Natural killer cell treated with Interleukin-12 subunit alpha and Interleukin-12 subunit beta and Interleukin-15 and Interleukin-18, amount 100 ng/mL, for 72 hours (primary cell): ENCODE measurements around the gene NLRP3. TPM values are rescaled to one million over a fixed set of nuclear protein-coding genes. Genes with fewer than 3 reads are reported as not detected.
A peak's percentile ranks its signal among the peaks of the same experiment; 100 is the strongest.
"Not testable (repeated sequence)": the region's sequence is repeated elsewhere in the genome, so short reads cannot be mapped to it uniquely, and the experiment has no call there.

Experiments used
- ATAC-seq, 2 donors: fragments of 150-1000 bp; cut with Tn5 transposase in 1 of 2; sonication (Bioruptor Pico), chemical (Tn5 transposase) in 1 of 2; 2 replicates each; pipeline ENCODE4 v1.10.0; 2021
- DNase-seq: peaks from one replicate; pipeline ENCODE4 v3.0.0; 2022; ENCODE audit warnings: low spot score
- H3K27ac Mint-ChIP-seq, 2 donors: 1 replicate in 1 of 2; 2 replicates in 1 of 2; pipeline ENCODE4 v1.8.0; 2022; ENCODE audit warnings: mixed read lengths in 2 of 2, mild to moderate bottlenecking in 1 of 2, moderate library complexity in 1 of 2
- H3K27me3 Mint-ChIP-seq, 2 donors: 1 replicate in 1 of 2; 2 replicates in 1 of 2; pipeline ENCODE4 v1.8.0; 2022; ENCODE audit warnings: mixed read lengths in 2 of 2
- H3K36me3 Mint-ChIP-seq: one replicate; pipeline ENCODE4 v1.8.0; 2022; ENCODE audit warnings: mixed read lengths
- H3K4me1 Mint-ChIP-seq, 2 donors: 1 replicate in 1 of 2; 2 replicates in 1 of 2; pipeline ENCODE4 v1.8.0; 2022; ENCODE audit warnings: low read depth in 2 of 2, mixed read lengths in 2 of 2, mild to moderate bottlenecking in 1 of 2
- H3K4me3 Mint-ChIP-seq: one replicate; pipeline ENCODE4 v1.8.0; 2022; ENCODE audit warnings: mixed read lengths
- H3K9me3 Mint-ChIP-seq: 2 replicates; pipeline ENCODE4 v1.8.0; 2022; ENCODE audit warnings: mixed read lengths
- total RNA-seq, 2 donors: library from RNA; stranded (reverse); gene quantifications; one replicate each; pipeline ENCODE4 v1.2.3, GENCODE V29; 2022

Gene NLRP3
- total RNA-seq, 2 donors from 2014 or later, result 2.3 to 3.5 TPM

- Mint-ChIP-seq H3K9me3 (no peaks in the 10 kb centered on the region), H3K4me1 (peaks cover 6 to 10% of the 10 kb centered on the region in 2 donors), H3K36me3 (no peaks in the 10 kb centered on the region), H3K27me3 (peaks cover 27 to 35% of the 10 kb centered on the region in 2 donors), H3K27ac (peak overlapping the region in 1 of 2 donors; percentile 18), H3K4me3 (no peak overlapping the region)
- ATAC-seq (no peak), DNase-seq (no peak)
These were observed 37.3 kb downstream of the NLRP3 start for GRCh38 chr1:247453245-247453644.

- peaks cover 6 to 10% of the 10 kb centered on the region in 2 donors for H3K4me1 Mint-ChIP-seq
- no peak overlapping the region for H3K27ac Mint-ChIP-seq
- H3K27me3 Mint-ChIP-seq, result peaks cover 31 to 42% of the 10 kb centered on the region in 2 donors
- H3K36me3 Mint-ChIP-seq, result no peaks in the 10 kb centered on the region
- no peak overlapping the region for H3K4me3 Mint-ChIP-seq
- DNase-seq (no peak), ATAC-seq (no peak)
- H3K9me3 Mint-ChIP-seq, result no peaks in the 10 kb centered on the region
These were observed 38.0 kb downstream of the NLRP3 start for GRCh38 chr1:247453997-247454396.

GRCh38 chr1:247456021-247456420 lies 40.0 kb downstream of the NLRP3 start:
- Mint-ChIP-seq H3K36me3 (no peaks in the 10 kb centered on the region), H3K27ac (no peak overlapping the region), H3K27me3 (peaks cover 31 to 46% of the 10 kb centered on the region in 2 donors), H3K9me3 (no peaks in the 10 kb centered on the region), H3K4me3 (no peak overlapping the region), H3K4me1 (peaks cover 6 to 10% of the 10 kb centered on the region in 2 donors)
- ATAC-seq, result no peak
- DNase-seq, result no peak

GRCh38 chr1:247456914-247457639 lies 41.1 kb downstream of the NLRP3 start:
- Mint-ChIP-seq H3K4me3 (peak overlapping the region; percentile 32), H3K9me3 (no peaks in the 10 kb centered on the region), H3K27ac (no peak overlapping the region), H3K4me1 (peaks cover 6 to 10% of the 10 kb centered on the region in 2 donors), H3K36me3 (no peaks in the 10 kb centered on the region), H3K27me3 (peaks cover 31 to 46% of the 10 kb centered on the region in 2 donors)
- DNase-seq (no peak), ATAC-seq (peak; percentile 73 to 79)

- no peak overlapping the region for H3K27ac Mint-ChIP-seq
- H3K4me3 Mint-ChIP-seq, result no peak overlapping the region
- H3K4me1 Mint-ChIP-seq, result peaks cover 6 to 10% of the 10 kb centered on the region in 2 donors
- no peaks in the 10 kb centered on the region for H3K36me3 Mint-ChIP-seq
- ATAC-seq (no peak), DNase-seq (no peak)
- peaks cover 21 to 41% of the 10 kb centered on the region in 2 donors for H3K27me3 Mint-ChIP-seq
- no peaks in the 10 kb centered on the region for H3K9me3 Mint-ChIP-seq
These were observed 43.5 kb downstream of the NLRP3 start for GRCh38 chr1:247459507-247459906.

- Mint-ChIP-seq H3K27me3 (peaks cover 8 to 10% of the 10 kb centered on the region in 2 donors), H3K4me1 (peaks cover 8 to 9% of the 10 kb centered on the region in 2 donors), H3K4me3 (no peak overlapping the region), H3K9me3 (no peaks in the 10 kb centered on the region), H3K36me3 (no peaks in the 10 kb centered on the region), H3K27ac (no peak overlapping the region)
- ATAC-seq (no peak), DNase-seq (no peak)
These were observed 49.8 kb downstream of the NLRP3 start for GRCh38 chr1:247465796-247466195.

GRCh38 chr1:247467129-247467528 lies 51.2 kb downstream of the NLRP3 start:
- Mint-ChIP-seq H3K4me3 (peak overlapping the region; percentile 3), H3K27me3 (peaks cover 8 to 10% of the 10 kb centered on the region in 2 donors), H3K9me3 (no peaks in the 10 kb centered on the region), H3K4me1 (peaks cover 8 to 9% of the 10 kb centered on the region in 2 donors), H3K36me3 (no peaks in the 10 kb centered on the region), H3K27ac (peak overlapping the region; percentile 24 to 25)
- peak; percentile 87 for ATAC-seq
- DNase-seq, result no peak

- Mint-ChIP-seq H3K4me3 (no peak overlapping the region), H3K27me3 (peaks cover 8% of the 10 kb centered on the region in 2 donors), H3K4me1 (peaks cover 8 to 9% of the 10 kb centered on the region in 2 donors), H3K9me3 (no peaks in the 10 kb centered on the region), H3K36me3 (no peaks in the 10 kb centered on the region), H3K27ac (no peak overlapping the region)
- no peak for DNase-seq
- ATAC-seq, result no peak
These were observed 52.6 kb downstream of the NLRP3 start for GRCh38 chr1:247468481-247469140.

- H3K9me3 Mint-ChIP-seq, result no peaks in the 10 kb centered on the region
- no peak for ATAC-seq
These were observed 53.2 kb downstream of the NLRP3 start for GRCh38 chr1:247469141-247469535.

GRCh38 chr1:247470942-247471429 lies 55.0 kb downstream of the NLRP3 start:
- not testable (repeated sequence) for DNase-seq, H3K36me3 Mint-ChIP-seq, H3K9me3 Mint-ChIP-seq, ATAC-seq, H3K27ac Mint-ChIP-seq, H3K4me1 Mint-ChIP-seq, H3K4me3 Mint-ChIP-seq
- H3K27me3 Mint-ChIP-seq, result peaks cover 8 to 11% of the 10 kb centered on the region in 2 donors

More at GRCh38 chr1:247469141-247469535, 53.2 kb downstream of the NLRP3 start:
- Mint-ChIP-seq H3K4me1 (peaks cover 8 to 9% of the 10 kb centered on the region in 2 donors), H3K27me3 (peaks cover 8% of the 10 kb centered on the region in 2 donors), H3K4me3 (no peak overlapping the region), H3K27ac (no peak overlapping the region), H3K36me3 (no peaks in the 10 kb centered on the region)
- no peak for DNase-seq

GRCh38 chr1:247471445-247472016 lies 55.6 kb downstream of the NLRP3 start:
- Mint-ChIP-seq H3K27me3 (peaks cover 8 to 11% of the 10 kb centered on the region in 2 donors), H3K4me1 (peaks cover 8 to 9% of the 10 kb centered on the region in 2 donors), H3K9me3 (no peaks in the 10 kb centered on the region), H3K4me3 (no peak overlapping the region), H3K36me3 (no peaks in the 10 kb centered on the region), H3K27ac (no peak overlapping the region)
- ATAC-seq (no peak), DNase-seq (no peak)

- Mint-ChIP-seq H3K4me3 (no peak overlapping the region), H3K36me3 (no peaks in the 10 kb centered on the region), H3K9me3 (no peaks in the 10 kb centered on the region), H3K27me3 (peaks cover 8 to 11% of the 10 kb centered on the region in 2 donors), H3K27ac (no peak overlapping the region), H3K4me1 (peaks cover 5 to 6% of the 10 kb centered on the region in 2 donors)
- no peak for ATAC-seq
- no peak for DNase-seq
These were observed 56.1 kb downstream of the NLRP3 start for GRCh38 chr1:247472035-247472434.

- no peaks in the 10 kb centered on the region for H3K36me3 Mint-ChIP-seq
- H3K27me3 Mint-ChIP-seq, result peaks cover 0 to 3% of the 10 kb centered on the region in 2 donors
- H3K4me3 Mint-ChIP-seq, result no peak overlapping the region
- no peaks in the 10 kb centered on the region for H3K4me1 Mint-ChIP-seq
- ATAC-seq (no peak), DNase-seq (no peak)
- no peaks in the 10 kb centered on the region for H3K9me3 Mint-ChIP-seq
- H3K27ac Mint-ChIP-seq, result no peak overlapping the region
These were observed 58.4 kb downstream of the NLRP3 start for GRCh38 chr1:247474367-247474766.

- Mint-ChIP-seq H3K36me3 (no peaks in the 10 kb centered on the region), H3K4me3 (no peak overlapping the region), H3K27ac (no peak overlapping the region), H3K4me1 (no peaks in the 10 kb centered on the region), H3K27me3 (peaks cover 0 to 3% of the 10 kb centered on the region in 2 donors), H3K9me3 (no peaks in the 10 kb centered on the region)
- ATAC-seq (no peak), DNase-seq (no peak)
These were observed 59.8 kb downstream of the NLRP3 start for GRCh38 chr1:247475793-247476192.
